Activated T-cell treated with anti-CD3 and anti-CD28 coated beads, Interleukin-2, amount 50 U/mL, for 72 hours (primary cell): ENCODE data around the gene CTSO. TPM values are rescaled to one million over a fixed set of nuclear protein-coding genes. Genes with fewer than 3 reads are reported as not detected.

ENCODE experiments used
- ATAC-seq, 2 donors: fragments of 150-1000 bp; cut with Tn5 transposase; replicated peaks in 1 of 2; 2 replicates each; pipeline ENCODE4 v1.10.0; 2021; ENCODE audit warnings: moderate library complexity in 2 of 2, mild to moderate bottlenecking in 1 of 2
- DNase-seq, 2 donors: peaks; one replicate each; pipeline ENCODE4 v3.0.0; 2021 to 2022; ENCODE audit warnings: mixed read lengths in 1 of 2
- H3K27ac Mint-ChIP-seq: one replicate; pipeline ENCODE4 v1.8.0; 2022; ENCODE audit warnings: mild to moderate bottlenecking, moderate library complexity, mixed read lengths
- H3K27me3 Mint-ChIP-seq: one replicate; pipeline ENCODE4 v1.8.0; 2022; ENCODE audit warnings: low read depth, mixed read lengths
- H3K36me3 Mint-ChIP-seq, 2 donors: one replicate each; pipeline ENCODE4 v1.8.0; 2022; ENCODE audit warnings: mixed read lengths in 2 of 2, mild to moderate bottlenecking in 1 of 2; ENCODE audit not compliant: insufficient read depth in 2 of 2
- H3K4me1 Mint-ChIP-seq: one replicate; pipeline ENCODE4 v1.8.0; 2022; ENCODE audit warnings: low read depth, mixed read lengths
- H3K4me3 Mint-ChIP-seq, 2 donors: one replicate each; pipeline ENCODE4 v1.8.0; 2022; ENCODE audit warnings: mild to moderate bottlenecking in 2 of 2, mixed read lengths in 2 of 2, moderate library complexity in 2 of 2
- H3K9me3 Mint-ChIP-seq, 2 donors: one replicate each; pipeline ENCODE4 v1.8.0; 2022; ENCODE audit warnings: mixed read lengths in 2 of 2
- total RNA-seq, 2 donors: library from RNA; stranded (reverse); gene quantifications; one replicate each; pipeline ENCODE4 v1.2.3, GENCODE V29; 2022

The CTSO gene
- total RNA-seq, result 1 to 10 TPM; 3.6 to 5.1 TPM

DNA sequence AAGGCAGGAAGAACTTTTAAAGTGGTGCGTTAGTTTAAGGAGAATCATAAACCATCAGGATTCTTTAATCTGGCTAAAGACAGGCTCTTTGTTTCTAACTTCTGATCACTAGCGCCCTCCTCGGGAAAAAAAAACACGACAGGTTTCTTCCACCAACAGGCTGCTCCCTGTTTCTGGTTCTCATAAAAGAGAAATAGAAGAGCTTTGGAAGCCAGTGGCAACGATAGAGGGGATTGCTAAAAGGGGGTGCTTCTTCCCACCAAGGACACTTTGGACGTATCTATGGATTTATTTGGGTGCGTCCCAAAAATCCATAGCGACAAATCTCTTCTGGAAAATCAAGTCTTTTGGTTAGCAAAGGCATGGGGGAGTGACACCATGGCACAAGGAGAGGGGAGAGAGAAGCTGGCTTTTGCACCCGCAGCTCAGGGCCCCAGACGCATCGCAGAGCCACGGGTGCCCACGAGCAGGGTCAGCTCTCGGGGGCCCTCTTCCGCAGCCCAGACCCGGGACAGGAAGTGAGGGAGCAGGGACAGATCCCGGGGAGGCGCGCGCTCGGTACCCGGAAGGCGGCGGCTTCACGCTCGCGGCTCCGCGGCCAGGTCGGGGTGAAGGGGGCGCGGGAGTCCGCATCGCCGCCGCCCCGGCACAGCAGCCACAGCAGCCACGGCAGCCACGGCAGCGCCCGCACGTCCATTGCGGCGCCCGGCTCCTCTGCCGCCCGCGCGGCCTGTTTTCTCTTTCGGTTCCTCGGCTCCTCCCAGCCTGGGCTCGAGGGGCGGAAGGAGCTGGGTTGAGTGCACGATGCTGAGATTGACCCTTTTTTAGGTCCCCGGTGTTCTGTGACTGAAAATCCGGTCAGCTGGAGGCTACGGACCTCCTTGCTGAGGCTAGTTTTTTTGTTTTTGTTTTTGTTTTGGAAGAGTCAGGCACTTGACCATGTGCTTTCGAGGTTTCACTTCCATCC lies at the start of gene CTSO:
Gene CTSO, minus strand, starts transcription at position 716 of the 967 bp plus-strand sequence. Its CDS starts 19 bp downstream, at position 697.
- Mint-ChIP-seq H3K27me3 (peaks cover 5% of the 10 kb centered on the region), H3K4me1 (peaks cover 22% of the 10 kb centered on the region), H3K4me3 (peak within 1 kb of the TSS; percentile 98), H3K27ac (peak within 1 kb of the TSS; percentile 100), H3K36me3 (no peaks in the 10 kb centered on the region), H3K9me3 (no peaks in the 10 kb centered on the region)
- DNase-seq, result peak; percentile 76 to 78
- ATAC-seq, result peak; percentile 93 to 96

DNA sequence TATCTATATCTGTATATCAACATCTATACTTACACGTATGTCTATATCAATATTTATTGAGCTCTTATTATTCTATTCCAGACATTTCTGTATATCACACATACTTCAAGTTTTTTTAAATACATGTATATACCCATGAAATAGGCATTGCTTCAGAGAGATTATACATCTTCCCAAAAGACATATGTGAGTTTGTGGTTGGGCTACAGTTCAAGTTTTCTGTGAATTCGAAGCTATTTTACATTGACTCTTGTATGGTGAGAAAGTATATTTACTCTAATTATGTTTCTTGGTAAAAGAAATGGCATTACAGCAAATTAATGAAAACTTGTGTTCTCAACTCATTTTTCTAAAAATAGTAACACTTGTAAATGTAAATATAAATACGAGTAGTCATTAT lies 46.8 kb upstream of the CTSO start:
- ATAC-seq, result no peak
- Mint-ChIP-seq H3K4me1 (no peaks in the 10 kb centered on the region), H3K27me3 (peaks cover 6% of the 10 kb centered on the region), H3K4me3 (no peak overlapping the region), H3K27ac (no peak overlapping the region), H3K36me3 (no peaks in the 10 kb centered on the region), H3K9me3 (peaks cover 3 to 4% of the 10 kb centered on the region in 2 donors)
- no peak for DNase-seq

- peaks cover 6% of the 10 kb centered on the region for H3K27me3 Mint-ChIP-seq
- H3K4me1 Mint-ChIP-seq, result no peaks in the 10 kb centered on the region
- ATAC-seq (no peak), DNase-seq (no peak)
- H3K9me3 Mint-ChIP-seq, result peaks cover 3 to 4% of the 10 kb centered on the region in 2 donors
- H3K27ac Mint-ChIP-seq, result no peak overlapping the region
- no peaks in the 10 kb centered on the region for H3K36me3 Mint-ChIP-seq
- no peak overlapping the region for H3K4me3 Mint-ChIP-seq
These were observed 46.1 kb upstream of the CTSO start for GRCh38 chr4:155999725-156000124.

GRCh38 chr4:155995069-155995468 lies 41.4 kb upstream of the CTSO start:
- no peaks in the 10 kb centered on the region for H3K27me3 Mint-ChIP-seq
- ATAC-seq (no peak), DNase-seq (no peak)
- H3K27ac Mint-ChIP-seq, result no peak overlapping the region
- H3K4me1 Mint-ChIP-seq, result no peaks in the 10 kb centered on the region
- H3K36me3 Mint-ChIP-seq, result no peaks in the 10 kb centered on the region
- H3K9me3 Mint-ChIP-seq, result no peaks in the 10 kb centered on the region
- no peak overlapping the region for H3K4me3 Mint-ChIP-seq

GRCh38 chr4:155984106-155984797 lies 30.6 kb upstream of the CTSO start:
- Mint-ChIP-seq H3K4me1 (no peaks in the 10 kb centered on the region), H3K27me3 (peaks cover 15% of the 10 kb centered on the region), H3K4me3 (no peak overlapping the region), H3K36me3 (peaks cover 0 to 2% of the 10 kb centered on the region in 2 donors), H3K9me3 (peaks cover 3 to 7% of the 10 kb centered on the region in 2 donors), H3K27ac (no peak overlapping the region)
- DNase-seq (no peak), ATAC-seq (no peak)

GRCh38 chr4:155982736-155983385 lies 29.2 kb upstream of the CTSO start:
- Mint-ChIP-seq H3K4me3 (no peak overlapping the region), H3K27me3 (peaks cover 11% of the 10 kb centered on the region), H3K27ac (no peak overlapping the region), H3K4me1 (no peaks in the 10 kb centered on the region), H3K36me3 (peaks cover 0 to 2% of the 10 kb centered on the region in 2 donors), H3K9me3 (peaks cover 3 to 7% of the 10 kb centered on the region in 2 donors)
- ATAC-seq, result no peak
- no peak for DNase-seq

GRCh38 chr4:155978810-155979209 lies 25.1 kb upstream of the CTSO start:
- H3K4me3 Mint-ChIP-seq, result no peak overlapping the region
- H3K27ac Mint-ChIP-seq, result no peak overlapping the region
- DNase-seq (no peak), ATAC-seq (no peak)
- peaks cover 3 to 7% of the 10 kb centered on the region in 2 donors for H3K9me3 Mint-ChIP-seq
- H3K4me1 Mint-ChIP-seq, result no peaks in the 10 kb centered on the region
- H3K27me3 Mint-ChIP-seq, result peaks cover 12% of the 10 kb centered on the region
- H3K36me3 Mint-ChIP-seq, result peaks cover 0 to 2% of the 10 kb centered on the region in 2 donors

- Mint-ChIP-seq H3K27me3 (peaks cover 8% of the 10 kb centered on the region), H3K4me3 (no peak overlapping the region), H3K4me1 (no peaks in the 10 kb centered on the region), H3K27ac (no peak overlapping the region), H3K9me3 (peaks cover 3 to 6% of the 10 kb centered on the region in 2 donors), H3K36me3 (peaks cover 0 to 2% of the 10 kb centered on the region in 2 donors)
- DNase-seq, result no peak
- no peak for ATAC-seq
These were observed 21.8 kb upstream of the CTSO start for GRCh38 chr4:155975511-155975910.

DNA sequence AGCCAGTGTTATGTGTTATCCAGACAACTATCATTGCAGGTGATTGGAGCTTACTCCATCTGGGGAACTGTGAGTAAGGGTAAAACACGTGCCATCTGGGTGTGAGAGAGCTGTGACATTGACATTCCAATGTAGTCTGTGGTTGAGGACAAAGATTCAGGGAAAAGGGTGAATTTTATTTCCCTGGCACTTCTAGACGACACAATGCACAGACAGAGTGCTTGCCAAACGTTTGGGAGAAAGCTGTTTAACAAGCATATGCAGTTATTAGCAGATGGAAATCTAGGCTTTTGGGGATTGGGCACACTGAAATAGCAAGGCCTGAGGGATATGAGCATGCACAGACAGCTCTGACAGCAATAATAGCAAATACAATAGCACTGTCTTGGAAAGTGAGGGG lies 21.3 kb upstream of the CTSO start:
- Mint-ChIP-seq H3K27ac (no peak overlapping the region), H3K27me3 (peaks cover 8% of the 10 kb centered on the region), H3K4me3 (no peak overlapping the region), H3K36me3 (peaks cover 0 to 2% of the 10 kb centered on the region in 2 donors), H3K9me3 (peaks cover 3 to 5% of the 10 kb centered on the region in 2 donors), H3K4me1 (no peaks in the 10 kb centered on the region)
- DNase-seq (no peak), ATAC-seq (no peak)

- no peaks in the 10 kb centered on the region for H3K4me1 Mint-ChIP-seq
- ATAC-seq (peak in 1 of 2 donors; percentile 50), DNase-seq (no peak)
These were observed 20.7 kb upstream of the CTSO start for GRCh38 chr4:155974476-155974749.

DNA sequence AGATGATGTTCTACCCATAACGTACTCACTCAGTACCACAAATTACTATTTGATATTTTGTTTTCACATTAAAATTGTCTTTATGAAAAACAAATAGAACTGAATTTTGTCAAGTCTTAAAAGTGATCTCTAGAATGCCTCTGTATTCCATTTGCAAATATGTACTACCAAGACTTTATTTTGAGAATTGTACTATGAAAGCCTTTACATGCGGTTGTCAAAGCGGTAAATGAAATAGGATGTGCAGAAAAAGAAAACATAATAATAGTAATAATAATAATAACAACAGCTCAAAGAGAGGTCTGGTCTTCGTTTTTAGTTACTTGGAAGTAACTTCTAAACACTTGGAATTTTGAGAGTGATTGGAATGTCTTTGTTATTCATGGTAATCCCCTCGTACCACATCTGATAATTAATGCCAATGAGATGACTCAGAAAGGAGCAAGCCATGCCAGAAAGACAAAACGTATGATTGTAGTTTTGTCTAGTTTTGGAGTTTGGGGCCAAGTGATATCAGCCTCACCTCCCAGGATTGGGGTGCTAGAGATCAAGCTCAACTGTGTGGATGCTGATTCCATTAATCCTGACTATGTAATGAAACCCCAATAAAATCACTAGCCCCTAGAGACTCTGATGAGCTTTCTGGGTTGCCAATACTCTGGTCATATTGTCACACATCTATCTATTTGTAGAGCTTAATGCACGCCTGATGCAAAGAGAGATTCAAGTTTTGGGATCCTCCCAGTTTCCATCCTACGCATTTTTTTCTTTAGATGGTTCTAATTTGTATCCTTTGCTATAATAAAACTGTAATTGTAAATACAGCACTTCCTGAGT lies 20.2 kb upstream of the CTSO start:
- H3K4me1 Mint-ChIP-seq, result no peaks in the 10 kb centered on the region
- DNase-seq, result no peak
- H3K9me3 Mint-ChIP-seq, result no peaks in the 10 kb centered on the region
- H3K36me3 Mint-ChIP-seq, result no peaks in the 10 kb centered on the region
- no peak overlapping the region for H3K27ac Mint-ChIP-seq
- peaks cover 14% of the 10 kb centered on the region for H3K27me3 Mint-ChIP-seq
- ATAC-seq, result no peak
- H3K4me3 Mint-ChIP-seq, result no peak overlapping the region

More at GRCh38 chr4:155974476-155974749, 20.7 kb upstream of the CTSO start:
- Mint-ChIP-seq H3K36me3 (no peaks in the 10 kb centered on the region), H3K4me3 (no peak overlapping the region), H3K27ac (no peak overlapping the region), H3K27me3 (peaks cover 12% of the 10 kb centered on the region), H3K9me3 (peaks cover 0 to 2% of the 10 kb centered on the region in 2 donors)

DNA sequence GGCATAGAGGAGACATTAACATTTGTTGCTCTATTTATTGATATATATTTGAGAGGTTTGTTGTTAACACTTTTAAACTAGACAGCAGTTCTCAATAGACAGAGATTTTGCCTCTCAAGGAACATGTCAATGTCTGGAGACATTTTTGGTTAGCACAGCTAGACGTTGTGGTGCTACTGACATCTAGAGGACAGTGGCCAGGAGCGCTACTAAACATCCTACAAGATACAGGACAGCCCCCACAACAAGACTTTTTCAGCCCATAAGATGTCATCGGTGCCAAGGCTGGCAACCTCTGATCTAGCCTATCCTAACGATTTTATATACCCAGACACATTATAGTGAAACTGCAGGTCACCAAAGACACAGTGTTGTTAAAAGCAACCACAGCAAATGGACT lies 18.4 kb upstream of the CTSO start:
- Mint-ChIP-seq H3K4me3 (no peak overlapping the region), H3K27me3 (peaks cover 14% of the 10 kb centered on the region), H3K4me1 (no peaks in the 10 kb centered on the region), H3K9me3 (peaks cover 0 to 1% of the 10 kb centered on the region in 2 donors), H3K27ac (no peak overlapping the region), H3K36me3 (no peaks in the 10 kb centered on the region)
- ATAC-seq (no peak), DNase-seq (no peak)
